Activated naive CD8-positive, alpha-beta T cell treated with anti-CD3 and anti-CD28 coated beads for 36 hours (primary cell): ENCODE results near the gene DLGAP1. TPM values are rescaled to one million over a fixed set of nuclear protein-coding genes. Genes with fewer than 3 reads are reported as not detected.

Source experiments
- DNase-seq: peaks from one replicate; pipeline ENCODE4 v3.0.0; 2021
- H3K27ac Mint-ChIP-seq: one replicate; pipeline ENCODE4 v1.8.0; 2022; ENCODE audit warnings: mild to moderate bottlenecking, moderate library complexity, mixed read lengths
- H3K27me3 Mint-ChIP-seq: one replicate; pipeline ENCODE4 v1.8.0; 2022; ENCODE audit warnings: mild to moderate bottlenecking, mixed read lengths
- H3K36me3 Mint-ChIP-seq: one replicate; pipeline ENCODE4 v1.8.0; 2021; ENCODE audit warnings: mild to moderate bottlenecking, mixed read lengths
- H3K4me1 Mint-ChIP-seq: one replicate; pipeline ENCODE4 v1.8.0; 2021; ENCODE audit warnings: mixed read lengths
- H3K4me3 Mint-ChIP-seq: one replicate; pipeline ENCODE4 v1.8.0; 2022; ENCODE audit warnings: mild to moderate bottlenecking, moderate library complexity, mixed read lengths
- H3K9me3 Mint-ChIP-seq: one replicate; pipeline ENCODE4 v1.8.0; 2022; ENCODE audit warnings: mixed read lengths
- total RNA-seq, 2 experiments: library from RNA; stranded (reverse); gene quantifications; one replicate each; pipeline ENCODE4 v1.2.3, GENCODE V29; 2021

Gene DLGAP1
- total RNA-seq, 2 experiments from 2014 or later, result not detected

DNA sequence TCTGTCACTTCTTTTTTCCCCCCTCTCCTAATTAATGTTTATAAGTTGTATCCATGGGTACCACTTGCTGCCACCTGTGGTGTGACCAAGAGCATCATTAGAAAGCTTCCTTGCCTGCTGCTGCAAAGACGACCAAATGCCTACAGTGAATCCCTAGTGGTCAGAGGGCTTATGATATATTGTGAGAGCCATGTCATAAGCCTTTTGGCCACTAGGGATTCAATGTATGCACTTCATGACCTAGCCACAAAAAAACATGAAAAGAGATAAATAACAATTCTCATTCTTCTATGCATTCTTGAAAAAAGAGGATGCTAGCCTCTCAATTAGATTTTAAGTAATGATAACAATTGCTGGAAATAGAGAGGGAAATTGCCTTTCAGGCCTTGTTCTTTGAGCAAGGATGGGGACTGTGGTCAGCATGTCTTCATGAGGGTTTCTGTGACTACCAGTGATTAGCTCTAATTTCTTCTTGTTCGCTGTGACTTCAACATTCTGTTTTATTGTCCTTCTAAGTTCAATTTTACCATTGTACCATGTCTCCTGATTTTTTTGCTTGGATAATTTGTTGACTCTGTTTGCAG lies 569.8 kb downstream of the DLGAP1 start:
- H3K36me3 Mint-ChIP-seq, result no peaks in the 10 kb centered on the region
- no peaks in the 10 kb centered on the region for H3K4me1 Mint-ChIP-seq
- no peak overlapping the region for H3K4me3 Mint-ChIP-seq
- peaks cover 10% of the 10 kb centered on the region for H3K27me3 Mint-ChIP-seq
- no peak for DNase-seq
- H3K27ac Mint-ChIP-seq, result no peak overlapping the region
- H3K9me3 Mint-ChIP-seq, result no peaks in the 10 kb centered on the region

DNA sequence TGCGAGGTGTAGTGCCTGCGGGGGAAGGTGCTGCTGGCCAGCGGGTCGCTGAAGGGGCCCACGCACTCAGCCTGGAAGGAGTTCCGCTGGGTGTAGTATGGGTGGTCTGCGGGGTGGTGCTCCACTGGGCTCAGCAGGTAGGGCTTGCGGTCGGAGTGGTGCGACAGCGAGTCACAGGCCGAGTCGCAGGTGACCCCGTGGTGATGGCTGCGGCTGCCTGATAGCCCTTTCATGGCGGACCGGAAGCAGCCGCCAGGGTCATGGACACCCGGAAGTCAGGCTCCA lies 575.3 kb downstream of the DLGAP1 start:
- Mint-ChIP-seq H3K27me3 (no peaks in the 10 kb centered on the region), H3K4me3 (no peak overlapping the region), H3K4me1 (no peaks in the 10 kb centered on the region), H3K9me3 (no peaks in the 10 kb centered on the region), H3K27ac (no peak overlapping the region), H3K36me3 (no peaks in the 10 kb centered on the region)
- no peak for DNase-seq

DNA sequence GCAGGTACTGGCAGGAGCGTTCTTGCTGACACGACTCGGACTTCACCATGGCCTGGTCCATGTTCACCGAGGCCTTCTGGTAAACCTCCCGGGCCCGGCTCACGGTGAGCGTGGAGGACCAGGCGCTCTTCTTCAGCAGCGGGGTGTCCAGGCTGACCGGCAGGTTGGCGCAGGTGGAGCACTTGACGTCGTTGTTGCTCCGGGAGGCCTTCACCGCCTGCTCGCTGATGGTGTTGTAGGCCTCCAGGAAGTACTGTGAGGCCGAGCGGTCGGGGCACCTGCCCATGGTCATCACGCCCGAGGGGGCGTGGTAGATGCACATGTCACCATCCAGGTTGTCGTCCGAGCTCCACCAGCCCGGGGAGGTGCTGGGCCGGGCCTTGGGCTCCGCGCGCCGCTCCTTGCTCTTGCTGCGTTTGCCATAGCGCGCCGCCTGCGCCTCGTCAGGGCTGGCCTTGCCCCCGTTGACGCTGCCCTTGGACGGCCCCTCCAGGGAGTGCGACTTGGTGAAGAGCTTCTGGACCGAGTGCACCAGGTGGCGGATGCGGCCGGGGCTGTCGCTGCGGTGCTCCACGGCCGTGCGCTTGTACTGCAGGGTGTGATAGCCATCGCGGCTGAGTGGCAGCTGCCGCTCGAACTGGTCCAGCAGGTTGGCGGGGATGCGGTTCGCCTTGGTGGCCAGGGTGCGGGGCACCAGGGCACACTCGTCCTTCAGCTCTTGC lies 575.8 kb downstream of the DLGAP1 start:
- no peak for DNase-seq

DNA sequence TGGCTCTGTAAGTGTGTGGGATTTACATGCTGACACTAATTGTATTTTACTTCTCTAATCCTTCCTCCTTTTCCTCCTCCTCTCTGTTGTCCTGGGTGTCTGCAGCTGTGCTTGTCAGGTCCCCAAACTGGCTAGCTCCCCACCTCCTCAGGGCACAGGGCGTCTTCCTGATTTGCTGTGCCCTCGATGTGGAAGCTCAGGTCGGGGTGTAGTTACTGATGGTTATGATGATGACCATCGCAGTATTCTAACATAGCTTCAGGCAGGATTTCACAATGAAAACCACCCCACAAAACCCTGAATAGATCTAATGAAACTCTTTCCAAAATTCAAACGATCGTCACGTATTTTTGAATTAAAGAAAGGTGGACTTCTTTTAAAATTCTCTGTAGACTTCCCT lies 576.7 kb downstream of the DLGAP1 start:
- Mint-ChIP-seq H3K27ac (no peak overlapping the region), H3K4me1 (no peaks in the 10 kb centered on the region), H3K27me3 (peaks cover 8% of the 10 kb centered on the region), H3K36me3 (no peaks in the 10 kb centered on the region), H3K4me3 (no peak overlapping the region), H3K9me3 (no peaks in the 10 kb centered on the region)
- no peak for DNase-seq

More for the DNA sequence above, 575.8 kb downstream of the DLGAP1 start:
- H3K27me3 Mint-ChIP-seq, result no peaks in the 10 kb centered on the region
- H3K9me3 Mint-ChIP-seq, result no peaks in the 10 kb centered on the region
- no peak overlapping the region for H3K4me3 Mint-ChIP-seq
- H3K36me3 Mint-ChIP-seq, result no peaks in the 10 kb centered on the region
- H3K4me1 Mint-ChIP-seq, result no peaks in the 10 kb centered on the region
- H3K27ac Mint-ChIP-seq, result no peak overlapping the region

DNA sequence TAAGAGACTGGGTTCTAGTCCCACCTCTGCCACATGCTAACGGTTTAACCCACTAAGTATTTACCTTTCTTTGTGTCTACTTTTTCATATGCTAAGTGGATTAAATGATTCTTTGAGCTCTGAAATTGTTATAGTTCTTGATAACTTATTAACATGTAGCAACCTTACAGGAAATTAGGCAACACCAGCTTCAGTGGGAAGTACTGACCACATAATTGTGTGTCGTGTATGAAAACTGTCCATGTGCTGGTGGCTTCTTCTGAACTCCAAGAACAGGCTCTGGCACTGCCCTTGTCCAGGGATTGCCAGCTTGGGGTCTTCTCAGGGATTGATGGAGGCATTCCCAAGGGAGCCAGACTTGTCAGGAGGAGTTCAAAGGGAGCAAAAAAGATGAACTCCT lies 577.4 kb downstream of the DLGAP1 start:
- DNase-seq, result no peak
- Mint-ChIP-seq H3K27me3 (peaks cover 13% of the 10 kb centered on the region), H3K36me3 (no peaks in the 10 kb centered on the region), H3K27ac (no peak overlapping the region), H3K9me3 (no peaks in the 10 kb centered on the region), H3K4me1 (no peaks in the 10 kb centered on the region), H3K4me3 (no peak overlapping the region)

DNA sequence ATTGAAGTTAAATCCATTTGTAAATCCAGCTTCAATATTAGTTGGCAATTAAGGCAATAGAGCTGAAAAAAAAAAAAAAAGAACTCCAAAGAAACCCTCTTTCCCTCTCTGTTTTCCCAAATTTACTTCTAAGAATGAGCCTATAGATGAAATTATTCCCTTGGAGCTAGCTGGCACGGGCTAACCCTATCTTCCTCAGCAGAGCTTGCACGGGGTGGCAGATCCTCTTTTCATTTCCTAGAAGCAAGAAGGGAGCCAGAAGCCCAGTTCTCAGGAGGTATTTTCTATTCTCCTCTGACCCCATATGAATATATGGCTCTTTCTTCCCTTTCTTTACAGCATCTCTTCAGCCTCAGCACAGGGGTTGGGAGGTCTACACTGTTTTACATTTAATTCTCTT lies 579.1 kb downstream of the DLGAP1 start:
- Mint-ChIP-seq H3K27me3 (peaks cover 22% of the 10 kb centered on the region), H3K9me3 (no peaks in the 10 kb centered on the region), H3K36me3 (no peaks in the 10 kb centered on the region), H3K4me1 (no peaks in the 10 kb centered on the region), H3K4me3 (no peak overlapping the region), H3K27ac (no peak overlapping the region)
- no peak for DNase-seq

DNA sequence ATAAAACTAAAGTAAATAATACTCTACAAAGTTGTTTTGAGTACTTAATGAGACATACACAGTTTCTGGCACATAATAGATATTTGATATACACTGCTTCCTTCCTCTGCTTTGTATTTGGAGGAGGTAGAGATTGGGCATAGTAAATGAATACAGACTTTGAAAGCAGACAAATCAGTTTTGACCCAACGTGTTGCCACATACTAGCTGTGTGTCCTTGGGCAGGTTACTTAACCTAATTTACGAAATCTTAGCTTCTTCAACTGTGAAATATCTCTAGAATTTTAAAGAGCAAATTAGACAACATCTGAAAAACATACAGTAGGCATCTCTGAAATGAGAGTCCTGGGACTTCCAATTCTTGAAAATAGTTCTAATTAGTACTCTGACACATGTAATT lies 579.7 kb downstream of the DLGAP1 start:
- no peak overlapping the region for H3K27ac Mint-ChIP-seq
- no peaks in the 10 kb centered on the region for H3K36me3 Mint-ChIP-seq
- no peaks in the 10 kb centered on the region for H3K4me1 Mint-ChIP-seq
- peaks cover 28% of the 10 kb centered on the region for H3K27me3 Mint-ChIP-seq
- no peaks in the 10 kb centered on the region for H3K9me3 Mint-ChIP-seq
- no peak for DNase-seq
- no peak overlapping the region for H3K4me3 Mint-ChIP-seq

DNA sequence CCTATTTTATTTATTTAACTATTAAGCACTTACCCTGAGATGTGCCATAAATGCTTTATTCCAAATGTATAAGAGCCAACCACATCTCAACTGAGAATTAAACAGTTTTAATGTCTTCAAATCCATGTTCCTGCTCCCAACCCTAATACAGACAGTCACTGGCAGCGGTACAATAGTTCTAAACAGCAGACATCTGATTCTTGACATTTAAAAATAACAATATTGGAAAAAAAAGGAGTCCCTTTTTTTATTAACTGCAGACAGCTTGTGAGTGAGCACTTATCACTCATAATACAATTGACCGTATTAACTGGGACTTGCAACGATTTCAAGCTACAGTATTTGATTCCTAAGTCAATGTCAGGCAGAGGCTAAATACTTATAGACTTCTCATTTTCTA lies 580.5 kb downstream of the DLGAP1 start:
- no peak for DNase-seq
- H3K4me1 Mint-ChIP-seq, result no peaks in the 10 kb centered on the region
- H3K4me3 Mint-ChIP-seq, result no peak overlapping the region
- no peaks in the 10 kb centered on the region for H3K36me3 Mint-ChIP-seq
- H3K27me3 Mint-ChIP-seq, result peaks cover 31% of the 10 kb centered on the region
- H3K9me3 Mint-ChIP-seq, result no peaks in the 10 kb centered on the region
- H3K27ac Mint-ChIP-seq, result no peak overlapping the region

DNA sequence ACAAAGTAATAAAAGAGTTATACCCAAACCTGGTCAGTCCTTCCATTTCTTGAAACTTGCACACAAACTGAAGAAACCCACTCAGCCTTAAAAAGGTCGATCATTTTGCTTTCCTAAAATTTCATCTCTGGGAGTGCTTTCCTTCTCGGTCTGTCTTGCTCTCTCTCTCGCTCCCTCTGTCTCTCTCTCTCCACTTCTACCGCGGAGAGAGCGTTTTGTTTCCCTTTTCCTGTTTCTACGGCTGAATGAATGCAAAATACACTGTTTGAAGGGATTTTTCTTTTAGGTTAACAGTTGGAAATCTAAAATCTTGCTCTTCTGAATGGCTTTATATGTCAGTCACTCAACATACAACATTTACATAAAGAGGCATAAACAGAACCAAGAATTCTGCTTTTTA lies 581.0 kb downstream of the DLGAP1 start:
- H3K27me3 Mint-ChIP-seq, result peaks cover 31% of the 10 kb centered on the region
- DNase-seq, result no peak
- H3K4me3 Mint-ChIP-seq, result no peak overlapping the region
- no peaks in the 10 kb centered on the region for H3K36me3 Mint-ChIP-seq
- H3K4me1 Mint-ChIP-seq, result no peaks in the 10 kb centered on the region
- no peak overlapping the region for H3K27ac Mint-ChIP-seq
- H3K9me3 Mint-ChIP-seq, result no peaks in the 10 kb centered on the region

DNA sequence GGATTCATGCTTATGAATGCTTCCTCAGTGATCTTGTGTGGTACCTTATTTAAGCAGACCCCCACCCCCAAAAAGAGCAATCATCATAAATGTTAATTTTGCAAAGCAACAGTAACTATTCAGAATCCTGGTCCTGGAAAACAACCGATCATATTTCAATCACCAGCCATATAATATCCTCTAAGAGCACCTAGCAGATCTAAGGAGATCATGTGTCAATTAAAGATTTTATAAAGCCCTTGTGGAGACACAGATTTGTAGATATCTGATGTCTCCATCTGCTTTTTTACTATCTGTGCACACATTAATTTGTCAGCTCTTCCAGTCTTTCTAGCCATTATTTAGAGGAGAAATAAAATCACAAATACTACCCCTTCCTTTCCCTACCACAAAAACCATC lies 581.4 kb downstream of the DLGAP1 start:
- Mint-ChIP-seq H3K9me3 (no peaks in the 10 kb centered on the region), H3K36me3 (no peaks in the 10 kb centered on the region), H3K4me3 (no peak overlapping the region), H3K4me1 (no peaks in the 10 kb centered on the region), H3K27ac (no peak overlapping the region), H3K27me3 (peaks cover 31% of the 10 kb centered on the region)
- no peak for DNase-seq

DNA sequence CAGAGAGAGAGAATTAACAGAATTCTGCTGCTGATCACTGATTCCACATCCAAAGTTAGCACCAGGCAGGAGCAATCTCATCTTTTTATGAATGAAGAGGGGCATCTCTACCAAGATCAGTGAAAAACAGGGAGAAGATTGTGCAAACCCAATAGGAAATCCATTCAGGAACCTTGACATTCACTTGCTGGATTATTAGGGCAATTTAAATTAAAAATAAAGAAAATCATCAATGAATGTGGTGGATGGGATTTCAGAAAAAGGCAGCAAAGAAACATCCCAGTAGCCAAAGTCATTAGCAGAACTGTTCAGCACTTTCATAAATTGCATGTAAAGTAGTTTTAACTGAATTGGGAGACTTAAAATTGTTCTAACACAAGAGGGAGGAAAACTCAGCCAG lies 581.9 kb downstream of the DLGAP1 start:
- peaks cover 31% of the 10 kb centered on the region for H3K27me3 Mint-ChIP-seq
- H3K27ac Mint-ChIP-seq, result no peak overlapping the region

DNA sequence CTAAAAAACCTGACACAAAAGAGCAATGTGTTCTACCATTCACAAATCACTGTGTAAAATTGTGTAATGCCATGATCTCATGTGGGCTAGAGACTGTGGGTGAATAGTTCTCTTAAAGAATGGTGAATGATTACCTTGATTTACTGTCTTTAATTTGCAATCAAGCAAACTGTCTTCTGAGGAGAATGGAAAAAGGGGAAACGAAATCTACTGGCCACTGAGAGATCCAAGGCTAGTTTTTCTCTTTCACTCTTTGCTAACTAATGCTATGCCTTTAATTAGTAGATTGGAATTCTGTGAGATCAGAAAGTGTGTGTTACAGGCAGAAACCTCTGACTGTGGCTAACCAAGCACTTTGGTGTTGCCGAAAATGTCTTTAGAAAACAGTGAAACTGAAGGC lies 582.5 kb downstream of the DLGAP1 start:
- Mint-ChIP-seq H3K27ac (no peak overlapping the region), H3K4me3 (no peak overlapping the region), H3K9me3 (no peaks in the 10 kb centered on the region), H3K4me1 (no peaks in the 10 kb centered on the region), H3K36me3 (no peaks in the 10 kb centered on the region), H3K27me3 (peaks cover 31% of the 10 kb centered on the region)
- no peak for DNase-seq

More for the DNA sequence above, 581.9 kb downstream of the DLGAP1 start:
- no peaks in the 10 kb centered on the region for H3K9me3 Mint-ChIP-seq
- H3K36me3 Mint-ChIP-seq, result no peaks in the 10 kb centered on the region
- no peak overlapping the region for H3K4me3 Mint-ChIP-seq
- no peaks in the 10 kb centered on the region for H3K4me1 Mint-ChIP-seq
- DNase-seq, result no peak

DNA sequence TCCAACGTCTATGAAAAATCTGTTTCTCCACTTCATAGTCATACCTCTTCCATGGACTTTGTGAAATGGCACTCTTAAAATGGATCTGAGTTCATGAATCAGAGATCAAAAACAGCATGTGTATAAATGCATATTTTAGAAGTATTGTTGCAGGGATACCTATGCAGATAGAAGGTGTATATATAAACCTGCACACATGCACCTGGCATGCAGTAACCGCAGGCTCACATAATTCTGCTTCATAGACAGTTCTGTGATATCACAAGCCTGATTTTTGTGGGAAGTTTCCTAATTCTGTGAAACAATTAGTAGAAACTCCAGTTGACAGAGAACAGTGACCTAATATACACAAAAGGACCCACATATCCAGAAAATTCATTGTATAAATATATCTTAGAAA lies 583.4 kb downstream of the DLGAP1 start:
- no peaks in the 10 kb centered on the region for H3K9me3 Mint-ChIP-seq
- H3K27ac Mint-ChIP-seq, result no peak overlapping the region
- peaks cover 35% of the 10 kb centered on the region for H3K27me3 Mint-ChIP-seq
- H3K4me3 Mint-ChIP-seq, result no peak overlapping the region
- H3K36me3 Mint-ChIP-seq, result no peaks in the 10 kb centered on the region
- H3K4me1 Mint-ChIP-seq, result no peaks in the 10 kb centered on the region
- no peak for DNase-seq

DNA sequence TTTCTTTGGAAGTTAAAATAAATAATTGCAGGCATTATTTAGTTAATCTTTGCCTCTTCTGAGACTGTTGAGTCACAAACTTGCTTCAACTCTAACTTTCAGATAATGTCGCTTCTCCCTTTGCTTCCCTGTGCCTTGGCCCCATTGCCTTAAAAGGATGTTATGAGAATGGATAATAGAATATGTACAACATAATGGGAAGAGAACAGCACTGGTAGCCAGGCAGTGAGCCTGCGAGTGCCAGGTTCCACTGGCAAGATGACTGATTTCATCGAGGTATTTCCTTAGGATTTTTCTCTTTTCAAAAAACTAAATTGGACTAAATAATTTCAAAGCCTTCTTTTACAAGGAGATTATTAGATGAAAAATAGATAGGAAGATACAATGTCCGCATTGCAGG lies 584.2 kb downstream of the DLGAP1 start:
- H3K27me3 Mint-ChIP-seq, result peaks cover 38% of the 10 kb centered on the region
- H3K36me3 Mint-ChIP-seq, result no peaks in the 10 kb centered on the region
- H3K4me1 Mint-ChIP-seq, result no peaks in the 10 kb centered on the region
- H3K27ac Mint-ChIP-seq, result no peak overlapping the region
- DNase-seq, result no peak
- H3K9me3 Mint-ChIP-seq, result no peaks in the 10 kb centered on the region
- no peak overlapping the region for H3K4me3 Mint-ChIP-seq

DNA sequence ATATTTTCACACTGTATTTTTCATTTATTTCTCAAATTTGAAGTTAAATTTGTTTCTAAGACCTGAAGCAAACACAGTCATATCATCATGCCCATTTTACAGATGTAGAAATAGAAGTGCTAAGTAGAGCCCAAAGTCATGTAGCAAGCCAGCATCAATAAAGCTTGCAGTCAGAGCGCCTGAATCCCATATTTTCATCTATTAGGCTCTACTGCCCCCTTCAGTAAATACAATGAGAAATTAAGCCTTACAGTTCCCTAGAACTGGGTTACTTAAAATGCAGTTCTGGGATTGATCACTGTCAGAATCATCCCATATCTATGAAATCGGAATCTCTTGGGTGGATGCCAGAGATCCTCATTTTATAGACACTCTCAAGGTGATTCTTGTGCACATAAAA lies 585.3 kb downstream of the DLGAP1 start:
- Mint-ChIP-seq H3K4me3 (no peak overlapping the region), H3K4me1 (no peaks in the 10 kb centered on the region), H3K9me3 (no peaks in the 10 kb centered on the region), H3K36me3 (no peaks in the 10 kb centered on the region), H3K27me3 (peaks cover 38% of the 10 kb centered on the region), H3K27ac (no peak overlapping the region)
- DNase-seq, result no peak

DNA sequence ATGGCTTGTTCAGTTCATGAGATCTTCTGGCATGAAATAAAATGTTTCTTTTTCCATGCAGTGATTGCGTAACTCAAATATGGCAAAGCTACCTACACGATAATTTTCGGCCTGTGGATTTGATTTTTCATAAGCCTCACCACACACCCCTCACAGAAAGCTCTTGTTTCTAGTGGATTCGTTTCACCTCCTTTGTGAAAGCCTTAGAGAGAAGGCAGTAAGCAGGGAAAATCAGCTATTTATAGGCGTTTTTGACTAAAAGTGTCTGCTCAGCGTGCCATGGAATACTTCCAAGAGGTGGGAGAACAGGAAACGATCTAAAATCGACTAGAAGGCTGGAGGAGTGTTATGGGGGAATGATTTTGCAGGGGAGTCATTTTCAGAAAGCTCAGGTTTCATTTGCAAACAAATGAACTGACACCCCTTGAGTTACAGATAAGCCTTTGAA lies 587.2 kb downstream of the DLGAP1 start:
- no peak overlapping the region for H3K4me3 Mint-ChIP-seq
- no peaks in the 10 kb centered on the region for H3K9me3 Mint-ChIP-seq
- H3K36me3 Mint-ChIP-seq, result no peaks in the 10 kb centered on the region
- H3K27me3 Mint-ChIP-seq, result peaks cover 27% of the 10 kb centered on the region
- no peak for DNase-seq
- H3K27ac Mint-ChIP-seq, result no peak overlapping the region
- no peaks in the 10 kb centered on the region for H3K4me1 Mint-ChIP-seq
